GM21576 (cell line): Measurements from ENCODE around the gene SH3BGRL2.

Experiments
- ATAC-seq: cut with Tn5 transposase; IDR thresholded peaks from one replicate; pipeline ENCODE4 v1.9.1; 2021; ENCODE audit warnings: mild to moderate bottlenecking, moderate library complexity; ENCODE audit not compliant: unreplicated experiment

The SH3BGRL2 gene

DNA sequence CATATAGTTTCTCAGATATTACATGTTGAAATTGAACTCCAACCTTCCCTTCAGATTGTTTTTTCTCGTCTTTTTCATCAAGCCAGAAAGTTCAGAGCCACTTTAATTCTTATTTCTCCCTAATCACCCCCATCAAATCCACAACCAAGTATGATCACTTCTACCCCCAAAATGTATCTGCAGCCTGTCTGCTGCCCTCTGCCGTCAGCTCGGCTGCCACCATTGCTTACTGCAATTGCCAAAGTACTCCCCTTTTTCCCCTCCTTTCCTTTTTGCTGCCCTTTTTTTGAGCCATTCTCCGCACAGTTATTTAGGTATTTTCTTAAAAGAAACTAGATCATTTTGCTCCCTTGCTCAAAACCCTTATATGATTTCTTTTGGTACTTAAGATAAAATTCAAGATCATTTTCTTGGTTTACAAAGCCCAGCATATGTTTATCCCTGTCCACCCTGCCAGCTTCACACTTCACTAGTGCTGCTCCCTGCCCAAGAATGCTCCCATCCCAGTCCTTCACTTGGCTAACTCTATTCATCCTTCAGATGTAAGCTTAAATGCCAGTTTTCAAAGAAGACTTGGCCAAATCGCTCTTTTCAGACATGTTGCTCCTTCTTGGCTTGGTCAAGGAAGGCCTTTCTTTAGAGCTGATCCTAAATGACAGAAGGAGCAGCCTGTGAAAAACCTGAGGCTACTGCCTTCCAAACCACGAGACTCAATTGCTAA is 63.7 kb downstream of the SH3BGRL2 start:
- no peak for ATAC-seq

DNA sequence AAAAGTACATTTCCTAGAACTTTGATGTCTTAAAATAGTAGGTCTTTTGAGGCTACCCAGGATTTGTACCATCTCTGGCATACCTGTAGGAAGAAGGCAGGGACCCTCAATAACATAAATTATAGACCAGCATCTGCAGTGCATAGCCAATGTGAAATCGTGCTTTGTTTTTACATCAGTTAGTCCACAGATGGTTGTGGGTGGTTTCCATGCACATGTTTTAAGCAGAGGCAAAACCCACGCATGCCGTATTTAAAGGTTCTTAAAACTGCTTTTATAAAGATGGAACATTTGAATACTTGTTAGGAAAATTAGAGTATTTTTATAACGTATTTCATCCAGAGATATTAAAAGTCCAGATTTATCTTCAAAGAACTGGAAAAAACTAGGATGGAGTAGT is 66.3 kb downstream of the SH3BGRL2 start:
- no peak for ATAC-seq

GRCh38 chr6:79699606-79700005 is 68.5 kb downstream of the SH3BGRL2 start:
- ATAC-seq, result no peak

GRCh38 chr6:79702691-79703090 is 71.6 kb downstream of the SH3BGRL2 start:
- no peak for ATAC-seq

DNA sequence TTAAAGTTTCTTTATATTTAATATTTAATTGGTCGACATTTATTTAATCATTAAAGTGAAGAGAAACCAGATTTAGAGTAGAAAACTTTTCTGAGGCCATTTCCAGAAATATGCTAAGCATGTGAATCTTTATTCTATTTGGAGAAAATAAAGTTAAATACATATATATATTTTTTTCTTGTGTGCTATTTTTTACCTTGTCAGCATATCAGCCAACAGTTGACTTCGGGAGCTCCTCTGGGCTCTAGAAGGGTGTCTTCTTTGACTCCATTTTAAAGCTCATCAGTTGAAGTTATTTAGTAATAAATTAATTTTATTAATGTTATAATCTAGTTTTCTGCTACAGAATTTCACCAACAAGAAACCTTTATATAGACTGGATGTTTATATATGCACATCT is 73.1 kb downstream of the SH3BGRL2 start:
- ATAC-seq, result no peak

- no peak for ATAC-seq
Observed at GRCh38 chr6:79705456-79705995, 74.4 kb downstream of the SH3BGRL2 start.

GRCh38 chr6:79706527-79706926 is 75.4 kb downstream of the SH3BGRL2 start:
- ATAC-seq, result no peak

- ATAC-seq, result no peak
Observed at GRCh38 chr6:79707621-79708020, 76.5 kb downstream of the SH3BGRL2 start.

DNA sequence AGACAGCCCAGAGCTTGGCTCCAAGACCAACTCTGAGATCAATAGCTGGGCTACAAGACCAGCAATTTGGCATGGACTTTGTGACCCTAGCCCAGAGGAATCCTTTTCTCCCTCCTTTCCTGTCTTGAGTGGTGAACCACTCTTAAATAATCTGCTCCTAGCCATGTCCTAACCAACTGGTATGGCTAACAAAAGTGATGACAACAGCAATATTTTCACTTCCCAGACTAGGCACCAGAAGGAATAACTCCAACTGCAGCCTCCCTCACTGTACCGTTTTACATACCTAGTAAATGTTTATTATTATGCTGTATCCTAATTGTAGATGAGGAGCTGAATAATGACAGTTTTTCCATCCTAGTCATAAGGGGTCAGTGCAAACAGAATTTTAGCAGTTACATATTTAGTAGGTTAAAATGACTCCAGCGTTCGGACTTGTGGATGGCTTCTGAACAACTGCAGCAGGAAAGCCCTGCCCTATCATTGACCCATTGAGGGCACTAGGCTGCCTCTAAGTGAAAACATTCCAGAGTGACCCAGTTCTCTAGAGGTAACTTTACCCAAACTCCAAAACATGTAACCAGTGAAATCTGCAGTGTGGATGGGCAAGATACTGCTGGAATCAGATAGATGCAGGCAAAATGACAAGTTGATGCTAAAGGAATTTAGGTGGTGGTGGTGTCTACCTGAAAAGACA is 77.1 kb downstream of the SH3BGRL2 start:
- ATAC-seq, result no peak

DNA sequence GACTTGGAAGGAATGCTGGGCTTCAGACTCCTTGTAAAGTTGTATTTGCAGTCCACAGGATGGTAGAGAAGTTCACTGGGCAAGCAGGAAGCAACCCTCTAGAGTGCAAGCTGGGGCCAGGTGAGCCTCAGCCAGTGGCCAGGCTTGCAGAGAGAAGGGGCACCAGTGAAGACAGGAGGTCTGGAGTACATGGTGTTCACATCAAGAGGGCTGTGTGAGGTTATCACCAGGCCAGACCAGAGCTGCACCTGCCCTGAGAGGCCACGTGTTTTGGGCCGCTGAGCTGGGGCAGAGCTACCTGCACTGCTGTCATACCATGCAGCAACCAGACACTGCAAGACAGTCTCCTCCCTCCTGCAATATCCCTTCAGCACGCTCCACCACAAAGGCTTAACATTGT is 79.0 kb downstream of the SH3BGRL2 start:
- ATAC-seq, result no peak

GRCh38 chr6:79711167-79711566 is 80.0 kb downstream of the SH3BGRL2 start:
- no peak for ATAC-seq

DNA sequence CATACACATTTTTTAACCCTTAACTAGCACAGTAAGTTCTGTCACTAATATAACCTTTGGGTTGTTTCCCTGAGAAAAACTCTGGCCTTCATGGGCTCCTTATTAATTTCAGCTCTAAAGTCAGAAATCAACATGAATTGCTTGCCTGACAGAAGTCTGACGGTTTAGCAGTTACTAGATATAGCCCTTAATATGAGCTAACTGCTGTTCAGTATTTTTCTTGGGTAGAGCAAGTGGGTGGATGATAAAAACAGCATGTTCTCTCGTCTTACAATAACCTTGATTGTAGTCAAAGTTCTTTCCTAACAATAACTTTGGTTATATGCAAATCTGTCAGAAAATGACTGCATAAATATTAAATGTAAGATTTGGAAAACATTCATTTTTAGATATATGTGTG is 81.0 kb downstream of the SH3BGRL2 start:
- ATAC-seq, result no peak

- ATAC-seq, result no peak
Observed at GRCh38 chr6:79712616-79713135, 81.5 kb downstream of the SH3BGRL2 start.

DNA sequence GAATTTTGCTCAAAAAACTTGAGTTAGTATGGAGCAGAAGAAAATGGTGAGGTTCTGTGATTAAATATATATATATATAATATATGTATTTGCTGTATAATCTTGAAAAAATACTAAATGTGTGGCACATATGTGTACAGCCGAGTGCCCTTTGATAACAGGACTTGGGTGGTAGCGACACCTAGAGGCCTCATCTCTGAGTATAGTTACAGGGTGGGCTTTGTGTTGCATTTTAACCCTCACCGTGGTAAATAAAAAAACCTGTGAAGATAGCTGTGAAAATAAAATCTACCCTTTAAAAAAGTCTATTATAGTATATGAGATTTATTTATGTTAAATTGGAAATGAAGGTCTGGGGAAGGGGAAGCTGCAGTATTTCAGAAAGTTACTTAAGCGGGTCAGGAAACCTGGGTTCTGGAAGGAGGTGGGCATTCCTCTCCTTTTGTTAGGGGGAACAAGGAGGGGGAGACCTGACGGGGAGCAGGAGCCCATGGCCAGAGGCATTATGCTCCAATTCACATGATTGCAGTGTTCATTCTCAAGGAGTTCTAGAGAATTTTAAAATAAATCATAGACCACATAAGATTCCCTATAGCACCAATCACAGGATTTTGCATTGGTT is 82.7 kb downstream of the SH3BGRL2 start:
- ATAC-seq, result peak; percentile 71

- no peak for ATAC-seq
Observed at GRCh38 chr6:79717989-79718388, 86.9 kb downstream of the SH3BGRL2 start.

DNA sequence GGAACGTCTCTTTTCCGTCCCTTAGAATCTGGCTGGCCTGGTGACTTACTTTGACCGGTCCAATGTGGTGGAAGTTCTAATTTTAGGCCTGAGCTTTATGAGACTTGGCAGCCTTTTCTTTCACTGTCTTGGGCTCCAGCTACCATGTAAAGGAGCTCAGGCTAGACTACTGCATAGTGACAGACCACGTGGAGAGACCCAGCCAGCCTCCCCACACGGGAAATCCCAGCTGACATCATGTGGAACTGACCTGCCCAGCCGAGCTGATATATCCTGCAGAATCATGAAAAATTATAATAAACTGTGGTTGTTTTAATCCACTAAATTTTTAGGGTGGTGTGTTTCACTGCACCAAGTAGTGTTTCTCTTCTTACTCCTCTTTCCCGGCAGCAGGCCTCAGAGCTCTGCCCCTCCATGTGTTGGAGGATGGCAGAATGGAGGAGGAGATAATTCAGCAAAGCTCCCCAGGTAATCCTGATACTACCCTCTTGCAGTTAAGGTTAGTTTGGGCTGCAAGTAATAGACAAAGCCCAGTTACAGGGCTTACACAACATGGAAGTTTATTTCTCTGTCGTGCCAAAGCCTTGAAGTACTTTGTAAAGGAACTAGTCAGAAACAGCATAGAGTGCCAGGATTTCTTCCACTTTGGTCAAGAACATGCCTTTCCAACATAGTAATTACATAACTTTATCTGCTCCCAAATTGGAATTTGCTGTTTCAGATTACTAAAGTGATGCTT is 87.5 kb downstream of the SH3BGRL2 start:
- ATAC-seq, result no peak

- ATAC-seq, result no peak
Observed at GRCh38 chr6:79719248-79719960, 88.3 kb downstream of the SH3BGRL2 start.

GRCh38 chr6:79724816-79725215 is 93.7 kb downstream of the SH3BGRL2 start:
- no peak for ATAC-seq

DNA sequence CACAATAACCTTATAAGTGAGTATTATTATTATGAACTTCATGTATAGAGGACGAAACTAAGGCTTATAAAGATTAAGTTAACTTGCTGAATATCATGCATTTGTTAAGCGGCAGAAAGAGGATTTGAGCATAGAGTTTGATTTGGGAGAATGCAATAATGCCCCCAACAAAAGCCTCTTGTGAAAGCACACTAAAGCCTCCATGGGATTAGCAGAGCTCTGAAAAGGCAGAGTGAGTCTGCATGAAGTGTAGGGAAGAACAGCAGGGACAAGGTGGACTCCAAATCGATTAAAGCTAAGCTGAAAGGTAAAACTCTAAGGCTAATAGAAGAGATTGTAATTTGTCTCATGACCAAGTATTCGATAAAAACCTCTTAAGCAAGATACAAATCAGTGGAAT is 100.3 kb downstream of the SH3BGRL2 start:
- ATAC-seq, result no peak

GRCh38 chr6:79733388-79733787 is 102.3 kb downstream of the SH3BGRL2 start:
- no peak for ATAC-seq
